C4-2B (cell line): ENCODE measurements around the gene WNT4.

Experiments
- CTCF ChIP-seq: fragments of 450-650 bp; conservative IDR thresholded peaks from 2 replicates; pipeline ENCODE4 v1.5.1; 2017; ENCODE audit warnings: mild to moderate bottlenecking
- ZFX ChIP-seq: fragments of 450-650 bp; IDR thresholded peaks from 2 replicates; pipeline ENCODE4 v1.6.1; 2017

DNA sequence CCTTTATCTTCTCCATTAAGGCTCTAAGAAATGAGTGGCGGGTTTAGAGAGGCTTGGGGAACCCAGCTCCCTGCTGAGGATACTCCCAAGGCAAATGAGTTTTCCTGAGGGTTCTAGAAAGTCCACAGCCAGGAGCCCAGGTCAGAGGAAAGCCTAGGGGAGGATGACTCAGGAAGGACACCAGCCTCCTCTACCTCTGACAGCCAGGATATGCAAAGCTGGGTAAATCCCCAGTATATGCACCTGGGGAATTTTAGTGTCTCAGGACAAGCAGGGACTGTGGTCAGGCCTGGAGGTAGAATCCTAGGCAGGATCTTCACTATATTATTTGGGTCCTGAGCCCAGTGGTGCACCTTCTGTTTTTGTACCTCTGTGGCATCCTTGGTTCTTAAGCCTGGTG, 23.5 kb upstream of the WNT4 start:
- no peak for TF ChIP-seq CTCF
- no peak for TF ChIP-seq ZFX
